Colonic mucosa (tissue), 4 donors: Measurements from ENCODE around the gene ENOX2. TPM values are rescaled to one million over a fixed set of nuclear protein-coding genes. Genes with fewer than 3 reads are reported as not detected.

Experiments used
- DNase-seq: peaks from one replicate; pipeline ENCODE4 v3.0.0-alpha.2; 2020
- H3K27ac ChIP-seq: fragments of 200-600 bp; one replicate; pipeline ENCODE4 v1.8.0; 2021
- H3K27me3 ChIP-seq: fragments of 200-600 bp; one replicate; pipeline ENCODE4 v1.8.0; 2021
- H3K36me3 ChIP-seq: fragments of 200-600 bp; one replicate; pipeline ENCODE4 v1.8.0; 2021
- H3K4me1 ChIP-seq: fragments of 200-600 bp; one replicate; pipeline ENCODE4 v1.8.0; 2021; ENCODE audit warnings: mild to moderate bottlenecking
- H3K4me3 ChIP-seq: fragments of 200-600 bp; one replicate; pipeline ENCODE4 v1.8.0; 2021
- H3K9ac ChIP-seq, 2 donors: one replicate each; pipeline ENCODE4 v1.7.0; 2013; ENCODE audit warnings: control low read depth in 2 of 2, low read depth in 2 of 2, low read length in 2 of 2
- H3K9me3 ChIP-seq: fragments of 200-600 bp; one replicate; pipeline ENCODE4 v1.8.0; 2021
- CTCF ChIP-seq: fragments of 200-600 bp; IDR thresholded peaks from one replicate; pipeline ENCODE4 v1.8.0; 2022; ENCODE audit warnings: antibody characterized with exemption, mild to moderate bottlenecking
- intact Hi-C: fragments of 100-400 bp; cut with DNase I; formaldehyde crosslinking; loops from one replicate; pipeline ENCODE4 v1.14.1; 2022
- total RNA-seq, 2 donors: library from RNA; stranded (reverse); fragmentation: NEBNext Ultra II Directional in 1 of 2; extraction: Animal tissue kit (Norgen Biotek cat#: 25700) in 1 of 2; gene quantifications; one replicate each; pipeline ENCODE4 v1.2.1, GENCODE V29; 2021
- donor health status: healthy.
- donor health status: DM: no; HTN: no; CAD: no.
- donor health status: DM: no; HTN: no; CAD: no.

ENOX2 gene
- total RNA-seq, 2 donors from 2014 or later, result 8.0 to 13.7 TPM

- no peak for TF ChIP-seq CTCF
- H3K9ac ChIP-seq, result no peak overlapping the region
- H3K27me3 ChIP-seq, result no peaks in the 10 kb centered on the region
- no peak overlapping the region for H3K4me3 ChIP-seq
- no peak for DNase-seq
- H3K9me3 ChIP-seq, result no peaks in the 10 kb centered on the region
- no peaks in the 10 kb centered on the region for H3K36me3 ChIP-seq
- H3K4me1 ChIP-seq, result no peaks in the 10 kb centered on the region
- H3K27ac ChIP-seq, result no peak overlapping the region
- intact Hi-C loops, result no loop called here
Measured at GRCh38 chrX:130626521-130626920, 276.5 kb downstream of the ENOX2 start.

- Histone ChIP-seq H3K36me3 (no peaks in the 10 kb centered on the region), H3K4me1 (no peaks in the 10 kb centered on the region), H3K9ac (no peak overlapping the region), H3K27ac (no peak overlapping the region), H3K27me3 (no peaks in the 10 kb centered on the region), H3K9me3 (no peaks in the 10 kb centered on the region), H3K4me3 (no peak overlapping the region)
- DNase-seq, result no peak
- intact Hi-C loops, result no loop called here
- TF ChIP-seq CTCF, result no peak
Measured at GRCh38 chrX:130625386-130625785, 277.6 kb downstream of the ENOX2 start.

GRCh38 chrX:130623518-130623917 lies 279.5 kb downstream of the ENOX2 start:
- Histone ChIP-seq H3K4me1 (no peaks in the 10 kb centered on the region), H3K27me3 (no peaks in the 10 kb centered on the region), H3K4me3 (no peak overlapping the region), H3K36me3 (no peaks in the 10 kb centered on the region), H3K9ac (no peak overlapping the region), H3K9me3 (no peaks in the 10 kb centered on the region), H3K27ac (no peak overlapping the region)
- no peak for TF ChIP-seq CTCF
- DNase-seq, result no peak
- intact Hi-C loops, result no loop called here

GRCh38 chrX:130615941-130616340 lies 287.1 kb downstream of the ENOX2 start:
- TF ChIP-seq CTCF, result no peak
- Histone ChIP-seq H3K4me3 (no peak overlapping the region), H3K9me3 (no peaks in the 10 kb centered on the region), H3K27ac (no peak overlapping the region), H3K36me3 (no peaks in the 10 kb centered on the region), H3K27me3 (no peaks in the 10 kb centered on the region), H3K9ac (no peak overlapping the region), H3K4me1 (no peaks in the 10 kb centered on the region)
- intact Hi-C loops, result no loop called here
- no peak for DNase-seq

GRCh38 chrX:130607431-130607830 lies 295.6 kb downstream of the ENOX2 start:
- intact Hi-C loops, result no loop called here
- no peaks in the 10 kb centered on the region for H3K4me1 ChIP-seq

More at GRCh38 chrX:130607431-130607830, 295.6 kb downstream of the ENOX2 start:
- Histone ChIP-seq H3K9me3 (no peaks in the 10 kb centered on the region), H3K27me3 (no peaks in the 10 kb centered on the region), H3K27ac (no peak overlapping the region), H3K9ac (no peak overlapping the region), H3K36me3 (no peaks in the 10 kb centered on the region), H3K4me3 (no peak overlapping the region)
- DNase-seq, result no peak
- TF ChIP-seq CTCF, result no peak
